Ectodermal cell (in vitro differentiated cells): Measurements from ENCODE around the gene JAKMIP1.

Experiments used
- H3K27ac ChIP-seq: 2 replicates; pipeline ENCODE4 v1.7.0; 2013; ENCODE audit warnings: mild to moderate bottlenecking, low read depth, low read length; ENCODE audit not compliant: insufficient read depth, poor library complexity, severe bottlenecking
- H3K27me3 ChIP-seq: 2 replicates; pipeline ENCODE4 v1.7.0; 2013; ENCODE audit warnings: mild to moderate bottlenecking, low read length; ENCODE audit not compliant: insufficient read depth, control insufficient read depth, poor library complexity, severe bottlenecking
- H3K36me3 ChIP-seq: one replicate; pipeline ENCODE4 v1.7.0; 2013; ENCODE audit warnings: low read length; ENCODE audit not compliant: control insufficient read depth, insufficient read depth
- H3K4me1 ChIP-seq: one replicate; pipeline ENCODE4 v1.7.0; 2013; ENCODE audit warnings: low read length; ENCODE audit not compliant: control insufficient read depth, insufficient read depth
- H3K4me3 ChIP-seq: 2 replicates; pipeline ENCODE4 v1.7.0; 2013; ENCODE audit warnings: low read depth, low read length, control low read depth; ENCODE audit not compliant: insufficient read depth
- H3K9me3 ChIP-seq: 2 replicates; pipeline ENCODE4 v1.7.0; 2013; ENCODE audit warnings: mild to moderate bottlenecking, low read length, moderate library complexity; ENCODE audit not compliant: control insufficient read depth
- WGBS, 2 experiments: methylation state at CpG; one replicate each; pipeline ENCODE4 v1.1.7; 2013; ENCODE audit warnings: missing lambda C conversion rate in 2 of 2; 5-methylcytosine and 5-hydroxymethylcytosine counted together

The JAKMIP1 gene

DNA sequence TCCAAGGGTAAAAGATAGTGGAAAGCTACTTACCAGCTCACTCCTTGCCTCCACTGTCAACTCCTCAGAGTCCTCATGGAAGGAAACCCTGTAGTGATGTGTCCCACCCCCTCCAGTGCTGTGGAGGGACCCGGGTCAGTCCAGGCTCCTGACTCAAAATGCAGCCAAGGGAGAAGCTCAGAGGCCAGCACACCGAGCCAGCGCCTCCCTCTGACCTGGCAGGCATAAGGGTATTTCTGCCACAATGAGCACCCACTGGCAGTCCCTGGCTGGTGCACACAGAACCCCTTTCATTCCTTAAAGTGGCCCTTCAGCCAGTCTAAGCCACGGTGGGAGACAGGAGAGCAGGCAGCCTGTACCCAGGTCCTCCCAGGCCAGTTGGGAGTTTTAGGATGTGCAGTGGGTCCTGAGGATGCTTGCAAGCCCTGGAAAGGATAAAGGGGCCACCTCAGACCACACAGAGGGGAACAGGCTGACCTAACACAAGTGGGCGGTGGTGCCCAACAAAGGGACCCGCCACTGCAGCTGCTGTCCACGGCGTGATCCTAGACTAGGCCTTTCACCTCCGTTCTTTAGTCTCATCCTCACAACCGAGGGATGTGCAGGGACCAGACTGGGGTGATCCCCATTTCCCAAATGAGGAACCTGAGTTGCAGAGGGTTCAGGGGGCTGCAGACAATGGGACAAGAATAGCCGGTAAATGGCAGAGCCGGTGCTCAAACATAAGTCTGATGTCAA is 5.7 kb downstream of the JAKMIP1 start:
- Histone ChIP-seq H3K27me3 (peaks cover 26% of the 10 kb centered on the region), H3K27ac (no peak overlapping the region), H3K4me1 (peaks cover 13% of the 10 kb centered on the region), H3K36me3 (no peaks in the 10 kb centered on the region), H3K4me3 (no peak overlapping the region), H3K9me3 (no peaks in the 10 kb centered on the region)
- 82 to 87% methylated on average over 12 of the region's 12 CpGs for WGBS, 2 experiments

DNA sequence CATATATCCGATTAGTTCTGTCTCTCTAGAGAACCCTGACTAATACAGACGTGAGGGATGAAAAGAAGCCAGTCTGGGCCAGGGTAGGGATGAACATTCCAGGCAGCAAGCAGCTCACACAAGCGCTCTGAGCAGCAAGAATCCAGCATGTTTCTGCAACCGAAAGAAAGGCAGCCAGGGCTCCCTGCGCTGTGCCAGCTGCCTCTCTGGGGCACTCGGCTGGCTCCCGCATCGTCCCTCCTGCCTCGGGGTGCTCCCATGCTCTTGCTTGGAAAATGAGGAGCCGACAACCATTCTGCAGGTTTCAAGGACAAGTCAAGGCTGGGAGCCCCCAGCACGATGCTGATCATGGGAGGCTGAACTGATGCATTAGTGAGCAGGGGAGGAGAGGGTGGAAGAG is 7.0 kb downstream of the JAKMIP1 start:
- Histone ChIP-seq H3K27me3 (peaks cover 14% of the 10 kb centered on the region), H3K9me3 (no peaks in the 10 kb centered on the region), H3K4me3 (no peak overlapping the region), H3K4me1 (peaks cover 12% of the 10 kb centered on the region), H3K27ac (no peak overlapping the region), H3K36me3 (no peaks in the 10 kb centered on the region)
- 91% methylated on average over 11 of the region's 11 CpGs for WGBS, 2 experiments

- Histone ChIP-seq H3K27me3 (peaks cover 3% of the 10 kb centered on the region), H3K9me3 (no peaks in the 10 kb centered on the region), H3K4me1 (peaks cover 10% of the 10 kb centered on the region), H3K36me3 (no peaks in the 10 kb centered on the region), H3K27ac (no peak overlapping the region), H3K4me3 (no peak overlapping the region)
- 93 to 94% methylated on average over 9 of the region's 9 CpGs for WGBS, 2 experiments
These were observed 8.1 kb downstream of the JAKMIP1 start for GRCh38 chr4:6192245-6192644.

DNA sequence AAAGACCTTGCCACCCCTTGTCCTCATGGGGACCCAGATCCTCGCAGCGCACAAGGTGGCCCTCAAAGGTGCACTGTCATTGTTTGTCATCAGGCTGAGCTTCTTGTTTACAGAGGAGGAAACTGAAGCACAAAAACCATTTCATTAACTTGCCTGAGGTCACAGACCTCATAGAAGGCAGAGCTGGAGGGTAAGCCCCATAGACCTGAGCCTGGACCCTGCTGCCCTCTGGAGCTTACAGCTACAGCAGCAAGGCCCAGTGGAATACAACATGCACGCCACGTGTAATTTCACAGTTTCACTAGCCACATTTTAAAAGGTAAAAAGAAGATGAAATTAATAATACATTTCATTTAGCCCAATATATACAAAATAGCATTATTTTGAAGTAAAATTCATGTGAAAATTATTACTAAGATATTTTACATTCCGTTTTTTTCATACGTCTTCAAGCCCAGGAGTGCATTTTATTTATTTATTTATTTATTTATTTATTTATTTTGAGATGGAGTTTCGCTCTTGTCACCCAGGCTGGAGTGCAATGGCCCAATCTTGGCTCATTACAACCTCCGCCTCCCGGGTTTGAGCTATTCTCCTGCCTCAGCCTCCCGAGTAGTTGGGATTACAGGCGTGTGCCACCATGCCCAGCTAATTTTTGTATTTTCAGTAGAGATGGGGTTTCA is 8.8 kb downstream of the JAKMIP1 start:
- 89 to 91% methylated on average over 7 to 9 of the region's 11 CpGs for WGBS, 2 experiments
- H3K9me3 ChIP-seq = no peaks in the 10 kb centered on the region
- H3K27ac ChIP-seq = no peak overlapping the region
- H3K27me3 ChIP-seq = no peaks in the 10 kb centered on the region
- H3K4me3 ChIP-seq = no peak overlapping the region
- peaks cover 10% of the 10 kb centered on the region for H3K4me1 ChIP-seq
- no peaks in the 10 kb centered on the region for H3K36me3 ChIP-seq

- H3K9me3 ChIP-seq = no peaks in the 10 kb centered on the region
- H3K36me3 ChIP-seq = no peaks in the 10 kb centered on the region
- H3K4me1 ChIP-seq = peaks cover 10% of the 10 kb centered on the region
- no peaks in the 10 kb centered on the region for H3K27me3 ChIP-seq
- 94 to 95% methylated on average over 8 of the region's 8 CpGs for WGBS, 2 experiments
- no peak overlapping the region for H3K27ac ChIP-seq
- no peak overlapping the region for H3K4me3 ChIP-seq
These were observed 9.9 kb downstream of the JAKMIP1 start for GRCh38 chr4:6190486-6190885.

GRCh38 chr4:6189511-6189910 is 10.8 kb downstream of the JAKMIP1 start:
- H3K9me3 ChIP-seq = no peaks in the 10 kb centered on the region
- 91% methylated on average over 5 of the region's 5 CpGs for WGBS, 2 experiments
- no peaks in the 10 kb centered on the region for H3K27me3 ChIP-seq
- no peaks in the 10 kb centered on the region for H3K36me3 ChIP-seq
- H3K4me1 ChIP-seq = peaks cover 10% of the 10 kb centered on the region
- no peak overlapping the region for H3K27ac ChIP-seq
- H3K4me3 ChIP-seq = no peak overlapping the region

DNA sequence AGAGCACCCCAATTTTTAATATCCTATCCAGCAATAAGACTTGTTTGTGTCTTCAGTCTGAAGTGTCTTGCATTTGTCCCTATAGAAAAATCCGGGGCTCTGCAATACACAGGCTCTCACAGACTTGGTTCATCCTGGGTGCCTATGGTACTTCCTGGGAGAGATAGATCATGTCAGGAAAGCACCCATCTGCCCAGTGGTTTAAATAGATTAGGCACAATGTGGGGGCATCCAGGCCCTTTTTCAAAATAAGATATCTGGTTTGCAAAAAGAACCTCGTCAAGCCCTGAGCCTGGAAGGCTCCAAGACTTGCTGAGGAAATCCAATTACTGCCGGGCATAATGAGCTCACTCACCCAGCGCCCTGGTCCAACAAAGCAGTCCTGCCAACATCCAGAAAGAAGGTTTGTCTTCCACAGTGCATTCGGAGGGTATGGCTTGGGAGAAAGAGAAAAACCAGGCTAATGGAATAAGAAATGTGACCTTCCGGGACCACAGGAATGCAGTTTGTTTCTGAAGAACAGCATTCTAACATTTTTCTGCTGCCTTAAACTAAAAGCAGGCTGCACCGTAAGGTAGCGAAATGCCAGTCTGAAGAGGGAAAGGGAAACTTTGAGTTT is 11.6 kb downstream of the JAKMIP1 start:
- no peak overlapping the region for H3K4me3 ChIP-seq
- H3K27me3 ChIP-seq = no peaks in the 10 kb centered on the region
- no peaks in the 10 kb centered on the region for H3K9me3 ChIP-seq
- no peaks in the 10 kb centered on the region for H3K36me3 ChIP-seq
- WGBS, 2 experiments = 70 to 76% methylated on average over 8 of the region's 8 CpGs
- H3K27ac ChIP-seq = no peak overlapping the region
- H3K4me1 ChIP-seq = peaks cover 10% of the 10 kb centered on the region

- H3K9me3 ChIP-seq = no peaks in the 10 kb centered on the region
- WGBS, 2 experiments = 80 to 91% methylated on average over 5 of the region's 5 CpGs
- H3K27me3 ChIP-seq = no peaks in the 10 kb centered on the region
- no peak overlapping the region for H3K27ac ChIP-seq
- H3K36me3 ChIP-seq = no peaks in the 10 kb centered on the region
- no peak overlapping the region for H3K4me3 ChIP-seq
- peaks cover 4% of the 10 kb centered on the region for H3K4me1 ChIP-seq
These were observed 16.2 kb downstream of the JAKMIP1 start for GRCh38 chr4:6184169-6184568.

- no peaks in the 10 kb centered on the region for H3K4me1 ChIP-seq
- H3K27me3 ChIP-seq = no peaks in the 10 kb centered on the region
- no peaks in the 10 kb centered on the region for H3K36me3 ChIP-seq
- no peak overlapping the region for H3K27ac ChIP-seq
- no peaks in the 10 kb centered on the region for H3K9me3 ChIP-seq
- H3K4me3 ChIP-seq = no peak overlapping the region
- WGBS, 2 experiments = 92% methylated on average over 4 of the region's 4 CpGs
These were observed 16.6 kb downstream of the JAKMIP1 start for GRCh38 chr4:6183740-6184139.
